ENCODE results near the gene TTC3.

TTC3 gene

DNA sequence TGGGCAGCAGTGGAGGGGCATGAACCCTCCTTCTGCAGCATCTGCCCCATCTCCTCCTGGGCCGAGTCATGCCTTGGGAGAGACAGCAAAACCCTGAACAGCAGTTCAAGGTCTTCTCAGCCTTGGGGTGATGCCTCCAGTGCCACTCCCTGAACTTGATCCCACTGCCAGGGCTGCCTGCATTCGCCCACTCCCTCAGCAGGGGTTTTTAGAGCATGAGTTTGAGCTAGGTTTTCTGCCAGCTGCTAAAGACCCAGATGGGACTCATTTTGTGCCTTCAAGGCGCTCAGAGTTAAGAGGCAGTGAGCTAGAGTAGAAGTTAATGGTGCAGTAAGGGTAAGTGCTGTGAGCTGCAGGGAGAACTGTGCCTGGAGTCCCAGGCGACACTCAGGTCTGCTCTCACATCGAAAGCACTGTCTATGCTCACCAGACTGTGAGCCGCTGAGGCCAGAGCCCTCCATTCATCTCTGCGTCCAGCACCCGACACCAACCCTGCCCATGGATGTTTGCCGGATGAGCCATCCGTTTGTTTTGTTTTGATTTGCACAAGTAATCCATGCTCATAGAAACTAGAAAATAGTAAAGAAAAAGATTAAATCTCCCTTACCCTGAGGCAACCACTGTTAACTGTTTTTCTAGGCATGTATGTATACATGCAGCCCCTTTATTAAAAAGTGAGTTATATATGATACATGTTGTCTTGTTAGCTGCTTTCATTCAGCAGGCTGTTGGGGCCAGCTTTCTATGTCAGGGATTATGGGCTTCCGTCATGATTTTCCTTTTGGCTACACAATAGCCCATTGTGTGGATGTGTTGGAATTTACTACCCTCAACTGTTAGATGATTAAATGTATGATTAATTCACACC is 126.2 kb downstream of the TTC3 start:
- in situ Hi-C loops (cut with HindIII; ENCODE audit: low pct_ligation_motif_present, low sequenced_read_pairs): no loop called here
- H3K36me3 ChIP-seq (replicated peaks): peaks cover 67% of the 10 kb centered on the region
- no peak overlapping the region for H3K4me3 ChIP-seq (ENCODE audit: low read depth, low read length)
- peak overlapping the region; percentile 55 for H3K27ac ChIP-seq
- H3K27me3 ChIP-seq (replicated peaks): no peaks in the 10 kb centered on the region
- DNase-seq: peak; percentile 78
- TF ChIP-seq, protein P1, sequence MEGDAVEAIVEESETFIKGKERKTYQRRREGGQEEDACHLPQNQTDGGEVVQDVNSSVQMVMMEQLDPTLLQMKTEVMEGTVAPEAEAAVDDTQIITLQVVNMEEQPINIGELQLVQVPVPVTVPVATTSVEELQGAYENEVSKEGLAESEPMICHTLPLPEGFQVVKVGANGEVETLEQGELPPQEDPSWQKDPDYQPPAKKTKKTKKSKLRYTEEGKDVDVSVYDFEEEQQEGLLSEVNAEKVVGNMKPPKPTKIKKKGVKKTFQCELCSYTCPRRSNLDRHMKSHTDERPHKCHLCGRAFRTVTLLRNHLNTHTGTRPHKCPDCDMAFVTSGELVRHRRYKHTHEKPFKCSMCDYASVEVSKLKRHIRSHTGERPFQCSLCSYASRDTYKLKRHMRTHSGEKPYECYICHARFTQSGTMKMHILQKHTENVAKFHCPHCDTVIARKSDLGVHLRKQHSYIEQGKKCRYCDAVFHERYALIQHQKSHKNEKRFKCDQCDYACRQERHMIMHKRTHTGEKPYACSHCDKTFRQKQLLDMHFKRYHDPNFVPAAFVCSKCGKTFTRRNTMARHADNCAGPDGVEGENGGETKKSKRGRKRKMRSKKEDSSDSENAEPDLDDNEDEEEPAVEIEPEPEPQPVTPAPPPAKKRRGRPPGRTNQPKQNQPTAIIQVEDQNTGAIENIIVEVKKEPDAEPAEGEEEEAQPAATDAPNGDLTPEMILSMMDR (IDR thresholded peaks at IDR 0.05; ENCODE audit: low read depth, low read length, missing control alignments): no peak

DNA sequence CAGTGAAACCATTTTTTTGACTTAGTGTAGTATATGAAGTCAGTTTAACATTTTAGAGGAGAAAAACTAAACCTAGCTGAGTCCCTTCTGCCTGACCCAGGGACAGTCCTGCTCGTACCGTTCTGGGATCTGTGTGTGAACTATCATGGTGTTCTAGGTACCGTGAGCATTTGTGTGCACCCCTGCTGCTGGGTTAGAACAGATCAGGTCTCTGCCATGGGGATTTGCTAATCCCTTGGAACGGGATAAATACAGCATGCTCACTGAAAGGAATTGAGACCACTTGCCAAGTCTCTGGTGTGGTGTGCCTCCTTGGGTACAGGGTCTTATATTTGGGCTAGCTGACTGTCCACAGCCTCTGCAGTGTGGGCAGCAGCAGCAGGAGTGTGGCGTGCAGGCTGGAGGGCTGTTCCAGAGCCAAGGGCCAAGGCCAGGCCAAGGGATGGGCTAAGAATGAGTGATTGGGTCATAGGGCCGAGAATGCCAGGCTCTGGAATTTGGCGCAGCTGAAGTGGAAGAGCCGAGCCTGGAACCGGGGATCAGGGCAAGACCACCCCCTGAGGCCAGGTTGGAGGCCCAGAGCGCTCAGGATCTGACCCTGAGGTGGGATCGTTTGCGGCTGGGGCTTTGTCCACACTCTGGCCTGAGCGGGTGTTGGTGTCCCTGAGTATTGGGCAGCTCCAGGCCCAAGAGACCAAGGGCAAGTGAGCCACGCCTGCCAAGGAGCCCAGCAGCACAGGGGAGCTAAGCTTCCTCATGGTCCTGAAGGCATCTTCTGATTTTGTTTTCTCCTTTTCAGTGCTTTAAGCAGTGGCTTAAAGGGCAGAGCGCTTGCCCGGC is 127.8 kb downstream of the TTC3 start:
- Histone ChIP-seq H3K4me3 (ENCODE audit: low read depth, low read length) (no peak overlapping the region), H3K36me3 (replicated peaks) (peaks cover 64% of the 10 kb centered on the region), H3K27me3 (replicated peaks) (no peaks in the 10 kb centered on the region), H3K27ac (no peak overlapping the region)
- DNase-seq: no peak
- TF ChIP-seq, protein P1 (IDR thresholded peaks at IDR 0.05; ENCODE audit: low read depth, low read length, missing control alignments): no peak
- in situ Hi-C loops (cut with HindIII; ENCODE audit: low pct_ligation_motif_present, low sequenced_read_pairs): no loop called here

DNA sequence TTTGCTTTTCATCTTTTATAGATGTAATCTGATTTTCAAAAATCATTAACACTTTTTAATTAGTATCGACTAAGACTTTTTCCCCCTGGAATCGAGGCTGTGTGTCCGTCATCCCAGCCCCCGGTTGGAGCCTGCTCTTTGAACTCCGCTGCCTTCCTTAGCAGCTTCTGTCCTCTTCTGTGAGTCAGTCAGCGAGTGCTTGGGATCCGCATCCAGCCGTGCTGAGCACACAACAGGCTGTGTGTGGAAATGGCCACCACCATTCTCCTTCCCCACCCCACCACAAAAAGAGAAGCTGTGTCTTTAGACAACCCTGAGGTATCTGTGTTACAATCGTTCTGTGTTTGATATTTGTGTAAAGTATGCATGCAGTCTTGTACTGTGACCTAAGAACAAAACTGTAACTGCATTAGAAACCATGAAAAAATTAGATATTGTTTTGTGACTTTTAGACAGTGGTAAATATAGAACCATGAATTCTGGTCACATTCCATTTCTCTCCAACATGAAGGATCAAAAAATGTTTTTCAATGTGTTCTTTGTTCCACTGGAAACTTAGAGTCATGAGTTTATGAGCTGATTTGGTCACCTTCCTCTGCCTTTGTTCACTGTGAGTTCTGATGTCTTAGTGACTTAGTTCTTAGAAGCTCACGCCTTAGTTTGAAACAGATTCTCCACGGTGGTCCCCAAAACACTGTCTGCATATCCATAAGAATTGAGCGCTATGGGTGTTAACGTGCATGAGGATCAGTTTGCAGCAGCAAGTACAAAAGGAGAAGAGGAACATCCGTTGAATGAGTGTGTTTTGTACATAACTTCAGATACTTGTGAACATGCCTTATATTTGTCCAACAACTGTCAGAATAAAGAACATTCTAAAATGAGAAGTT is 129.4 kb downstream of the TTC3 start:
- Histone ChIP-seq H3K36me3 (replicated peaks) (peaks cover 54% of the 10 kb centered on the region), H3K4me3 (ENCODE audit: low read depth, low read length) (no peak overlapping the region), H3K27me3 (replicated peaks) (no peaks in the 10 kb centered on the region), H3K27ac (no peak overlapping the region)
- TF ChIP-seq, protein P1 (IDR thresholded peaks at IDR 0.05; ENCODE audit: low read depth, low read length, missing control alignments): no peak
- in situ Hi-C loops (cut with HindIII; ENCODE audit: low pct_ligation_motif_present, low sequenced_read_pairs): no loop called here
- DNase-seq: no peak

DNA sequence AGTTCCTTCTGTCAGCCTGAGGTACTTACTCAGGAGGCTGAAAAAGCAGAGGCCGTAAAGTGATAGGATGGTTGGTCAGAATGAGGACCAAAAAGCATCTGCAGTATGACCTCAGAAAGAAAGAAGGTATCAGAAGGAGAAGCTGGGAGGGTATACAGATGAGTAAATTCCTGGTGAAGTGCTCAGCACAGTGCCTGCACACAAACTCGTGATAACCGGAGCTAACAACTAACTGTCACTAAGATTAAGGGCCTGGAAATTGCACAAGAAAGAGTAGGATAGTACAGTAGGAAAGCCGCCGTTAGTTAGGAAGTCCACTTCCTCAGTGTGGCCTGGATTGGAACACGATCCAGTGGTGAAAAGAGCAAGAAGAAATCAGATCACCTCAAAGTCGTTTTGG is 131.5 kb downstream of the TTC3 start:
- TF ChIP-seq, protein P1 (IDR thresholded peaks at IDR 0.05; ENCODE audit: low read depth, low read length, missing control alignments): no peak
- in situ Hi-C loops (cut with HindIII; ENCODE audit: low pct_ligation_motif_present, low sequenced_read_pairs): no loop called here
- H3K4me3 ChIP-seq (ENCODE audit: low read depth, low read length): no peak overlapping the region
- H3K27me3 ChIP-seq (replicated peaks): no peaks in the 10 kb centered on the region
- H3K36me3 ChIP-seq (replicated peaks): peaks cover 43% of the 10 kb centered on the region
- DNase-seq: no peak
- no peak overlapping the region for H3K27ac ChIP-seq

DNA sequence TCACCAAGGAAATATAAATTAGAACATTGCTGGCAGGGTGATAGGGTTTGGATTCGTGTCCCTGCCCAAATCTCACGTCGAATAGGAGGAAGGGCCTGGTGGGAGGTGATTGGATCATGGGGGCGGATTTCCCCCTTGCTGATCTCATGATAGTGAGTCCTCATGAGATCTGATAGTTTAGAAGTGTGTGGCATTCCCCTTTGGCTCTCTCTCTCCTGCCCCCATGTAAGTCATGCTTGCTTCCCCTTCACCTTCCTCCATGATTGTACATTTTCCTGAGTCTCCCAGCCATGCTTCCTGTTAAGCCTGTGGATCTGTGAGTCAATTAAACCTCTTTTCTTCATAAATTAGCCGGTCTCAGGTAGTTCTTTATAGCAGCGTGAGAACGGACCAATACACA is 133.4 kb downstream of the TTC3 start:
- H3K4me3 ChIP-seq (ENCODE audit: low read depth, low read length): no peak overlapping the region
- in situ Hi-C loops (cut with HindIII; ENCODE audit: low pct_ligation_motif_present, low sequenced_read_pairs): no loop called here
- DNase-seq: no peak
- H3K27me3 ChIP-seq (replicated peaks): no peaks in the 10 kb centered on the region
- H3K36me3 ChIP-seq (replicated peaks): peaks cover 27% of the 10 kb centered on the region
- no peak overlapping the region for H3K27ac ChIP-seq
- TF ChIP-seq, protein P1 (IDR thresholded peaks at IDR 0.05; ENCODE audit: low read depth, low read length, missing control alignments): no peak

All from brain microvascular endothelial cell (primary cell).